Measurements from ENCODE around the gene LSM2. TPM values are rescaled to one million over a fixed set of nuclear protein-coding genes. Genes with fewer than 3 reads are reported as not detected.

LSM2 gene
- total and polyA plus RNA-seq, 12 donors: 17.5 to 52.0 (median 23.0) TPM

- intact Hi-C loops (cut with DNase I): loop anchor here in 1 of 10 donors (5.0 kb wide), 1 partner anchor 40 kb away; the partner anchor contains the start of gene MSH5
- WGBS, 2 donors: 93 to 94% methylated on average over 32 of the region's 32 CpGs
- Histone ChIP-seq H3K36me3 (peaks cover 0 to 96% (median 56%) of the 10 kb centered on the region in 9 donors), H3K27ac (no peak overlapping the region), H3K27me3 (no peaks in the 10 kb centered on the region), H3K4me1 (peaks cover 0 to 7% (median 4%) of the 10 kb centered on the region in 9 donors), H3K4me3 (no peak overlapping the region), H3K9me3 (no peaks in the 10 kb centered on the region)
- DNase-seq (no peak), ATAC-seq (no peak)
- no peak for TF ChIP-seq CTCF (IDR thresholded peaks at IDR 0.05)
These were observed 24.5 kb downstream of the LSM2 start for GRCh38 chr6:31782126-31782855.

- Histone ChIP-seq H3K4me3 (no peak overlapping the region), H3K9me3 (no peaks in the 10 kb centered on the region), H3K27me3 (no peaks in the 10 kb centered on the region), H3K36me3 (peaks cover 0 to 88% (median 49%) of the 10 kb centered on the region in 9 donors), H3K27ac (no peak overlapping the region), H3K4me1 (peaks cover 7 to 15% (median 12%) of the 10 kb centered on the region in 9 donors)
- intact Hi-C loops (cut with DNase I): loop anchor here in 1 of 10 donors (5.0 kb wide), 1 partner anchor 39 kb away; the partner anchor contains the start of gene MSH5
- WGBS, 2 donors: 95% methylated on average over 23 of the region's 23 CpGs
- no peak for ATAC-seq
- TF ChIP-seq CTCF (IDR thresholded peaks at IDR 0.05): no peak
- no peak for DNase-seq
These were observed 25.3 kb downstream of the LSM2 start for GRCh38 chr6:31781244-31782125.

- ATAC-seq: no peak
- 90 to 94% methylated on average over 20 of the region's 20 CpGs for WGBS, 2 donors
- peaks cover 0 to 80% (median 49%) of the 10 kb centered on the region in 9 donors for H3K36me3 ChIP-seq
These were observed 26.1 kb downstream of the LSM2 start for GRCh38 chr6:31780507-31781243.

More at GRCh38 chr6:31780507-31781243, 26.1 kb downstream of the LSM2 start:
- no peak overlapping the region for H3K4me3 ChIP-seq
- intact Hi-C loops (cut with DNase I): loop anchor here in 1 of 10 donors (5.0 kb wide), 1 partner anchor 38 kb away; the partner anchor contains the start of gene MSH5
- peaks cover 7 to 20% (median 13%) of the 10 kb centered on the region in 9 donors for H3K4me1 ChIP-seq
- no peak for TF ChIP-seq CTCF (IDR thresholded peaks at IDR 0.05)
- DNase-seq: no peak
- H3K27ac ChIP-seq: no peak overlapping the region
- no peaks in the 10 kb centered on the region for H3K27me3 ChIP-seq
- no peaks in the 10 kb centered on the region for H3K9me3 ChIP-seq

All from heart right ventricle (tissue), 16 donors.